Measurements from ENCODE around the gene OR5K1. TPM values are rescaled to one million over a fixed set of nuclear protein-coding genes. Genes with fewer than 3 reads are reported as not detected.

OR5K1 gene
- polyA plus RNA-seq, 4 donors, result not detected

- no peak for DNase-seq (ENCODE audit: low read depth in 4 of 4, low spot score in 3 of 4)
Observed at GRCh38 chr3:98513736-98514135, 50.7 kb downstream of the OR5K1 start.

GRCh38 chr3:98514948-98515347 is 51.9 kb downstream of the OR5K1 start:
- no peak for DNase-seq (ENCODE audit: low read depth in 4 of 4, low spot score in 3 of 4)

DNA sequence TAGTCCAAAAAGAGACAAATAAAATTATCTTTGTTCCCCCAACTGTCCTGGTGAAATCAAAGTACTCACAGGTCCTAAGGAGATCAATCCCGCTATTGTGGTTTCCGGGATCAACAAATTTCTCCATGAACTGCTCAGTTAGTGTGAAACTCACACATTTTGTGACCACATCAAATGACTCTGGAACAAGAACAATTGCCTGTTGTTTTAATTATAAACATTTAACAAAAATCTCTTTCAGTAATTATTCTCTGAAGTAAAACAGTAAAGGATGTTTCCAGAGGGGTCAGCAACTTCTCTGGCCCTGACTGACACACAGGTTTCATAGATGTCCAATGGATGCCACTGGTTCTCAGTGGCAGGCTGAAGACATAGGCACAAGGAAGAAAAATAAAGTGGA is 55.8 kb downstream of the OR5K1 start:
- no peak for DNase-seq (ENCODE audit: low read depth in 4 of 4, low spot score in 3 of 4)

DNA sequence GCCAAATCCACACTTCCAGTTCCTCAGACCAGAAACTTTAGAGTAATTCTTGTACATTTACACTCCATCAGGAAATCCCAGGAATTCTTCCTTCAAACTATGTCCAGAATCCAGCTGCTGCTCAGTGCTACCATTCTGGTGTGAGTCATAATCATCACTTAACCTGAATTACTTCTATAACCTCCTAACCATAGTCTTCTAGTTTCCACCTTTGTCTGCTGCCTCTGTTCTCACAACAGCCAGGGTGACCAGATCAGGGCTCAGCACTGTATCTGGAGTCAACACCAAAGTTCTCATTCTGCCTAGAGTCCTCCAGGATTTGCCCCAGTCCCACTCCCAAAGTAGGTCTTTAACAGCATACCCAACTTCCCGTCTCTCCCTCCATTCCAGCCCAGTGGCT is 56.4 kb downstream of the OR5K1 start:
- DNase-seq (ENCODE audit: low read depth in 4 of 4, low spot score in 3 of 4), result no peak

- peak; percentile 29 to 56 (median 32) for DNase-seq (ENCODE audit: low read depth in 4 of 4, low spot score in 3 of 4)
Observed at GRCh38 chr3:98521897-98522543, 59.0 kb downstream of the OR5K1 start.

Other genes with a start within 250 kb of the OR5K1 start
- gene OR5H6, start 199.0 kb upstream of the OR5K1 start, polyA plus RNA-seq (ENCODE audit: insufficient read length in 4 of 4), result not detected
- not detected for gene OR5H2, start 180.7 kb upstream of the OR5K1 start, polyA plus RNA-seq (ENCODE audit: insufficient read length in 4 of 4)
- gene OR5K4, start 109.3 kb upstream of the OR5K1 start, polyA plus RNA-seq (ENCODE audit: insufficient read length in 4 of 4), result not detected
- not detected for gene OR5K3, start 72.5 kb upstream of the OR5K1 start, polyA plus RNA-seq (ENCODE audit: insufficient read length in 4 of 4)
- gene OR5K2, start 34.5 kb downstream of the OR5K1 start, polyA plus RNA-seq (ENCODE audit: insufficient read length in 4 of 4), result under 1 TPM in 3 of 4 donors, not detected in 1; 0.29 to 0.55 (median 0.39) TPM
- gene CLDND1, start 59.7 kb downstream of the OR5K1 start, polyA plus RNA-seq (ENCODE audit: insufficient read length in 4 of 4), result 100 to 1,000 TPM; 146 to 207 (median 168) TPM
- gene GPR15, start 68.8 kb downstream of the OR5K1 start, polyA plus RNA-seq (ENCODE audit: insufficient read length in 4 of 4), result not detected
- 10 to 100 TPM; 23.5 to 31.4 (median 24.9) TPM for gene CPOX, start 130.4 kb downstream of the OR5K1 start, polyA plus RNA-seq (ENCODE audit: insufficient read length in 4 of 4)

Data from left renal pelvis (tissue), 4 donors.